Umbilical cord (tissue), 2 donors: ENCODE measurements around the gene SLC7A8. TPM values are rescaled to one million over a fixed set of nuclear protein-coding genes. Genes with fewer than 3 reads are reported as not detected.
"Not testable (repeated sequence)": the region's sequence is repeated elsewhere in the genome, so short reads cannot be mapped to it uniquely, and the experiment has no call there.

Experiments
- DNase-seq: peaks from one replicate; pipeline ENCODE4 v3.0.0-alpha.2; 2015; ENCODE audit warnings: low spot score
- total RNA-seq: library from RNA; depleted of rRNA; stranded (reverse); fragments of >200 nt; gene quantifications from one replicate; pipeline ENCODE4 v1.2.3, GENCODE V29; 2014; ENCODE audit warnings: low replicate concordance; ENCODE audit not compliant: insufficient read depth

Gene SLC7A8
- total RNA-seq, 1 donor from 2014 or later: 25.0 TPM

DNA sequence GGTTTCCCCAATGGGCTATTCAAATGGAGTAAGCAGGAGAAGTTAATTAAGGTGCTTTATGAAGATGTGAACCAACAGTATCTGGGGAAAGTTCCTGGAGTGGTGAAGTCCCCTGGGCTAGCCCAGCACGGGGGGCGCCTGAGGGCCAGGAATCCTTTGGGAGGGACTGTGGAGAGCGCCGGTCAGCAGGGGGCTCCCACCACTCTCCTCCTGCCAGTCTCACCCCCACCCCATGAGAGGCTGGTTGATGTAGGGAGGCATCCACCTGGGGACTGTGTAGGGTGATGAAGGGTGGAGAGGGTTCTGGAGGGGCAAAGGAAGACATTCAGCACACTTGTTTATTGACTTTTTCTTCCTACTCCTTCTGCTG, 68.8 kb downstream of the SLC7A8 start:
- no peak for DNase-seq

GRCh38 chr14:23114120-23114458, 69.4 kb downstream of the SLC7A8 start:
- DNase-seq: no peak

DNA sequence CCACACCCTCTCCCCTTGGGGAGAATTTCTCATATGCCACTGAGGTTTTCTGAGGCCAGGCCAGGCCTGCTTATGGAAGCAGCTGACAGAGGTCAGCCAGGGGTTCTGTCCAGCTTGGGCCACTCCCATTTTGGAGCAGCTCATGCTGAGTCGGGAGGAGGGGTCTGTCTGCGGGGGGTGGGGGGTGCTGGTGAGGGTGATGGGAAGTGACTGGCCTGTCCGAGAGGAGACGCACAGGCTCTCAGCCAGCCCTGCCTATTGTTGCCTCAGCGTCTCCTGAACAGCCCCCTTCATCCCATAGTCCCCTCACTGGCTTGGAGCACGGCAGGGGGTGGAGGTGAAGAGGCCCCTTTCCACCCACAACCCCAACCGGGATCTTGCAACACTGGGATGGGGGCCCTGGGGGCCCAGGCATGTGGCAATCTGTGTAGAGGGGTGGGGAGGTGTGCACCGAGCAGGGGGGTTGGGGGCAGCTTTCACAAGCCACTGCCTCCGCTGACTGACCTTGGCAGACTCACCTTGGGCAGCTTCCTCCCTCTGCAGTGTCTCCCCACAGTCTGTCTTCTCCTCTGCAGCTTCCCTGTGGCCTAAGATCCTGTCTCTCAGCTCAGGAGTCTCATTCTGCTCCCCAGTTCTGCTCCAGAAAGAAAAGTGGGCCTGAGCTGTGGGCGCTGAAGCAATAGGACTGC, 69.9 kb downstream of the SLC7A8 start:
- DNase-seq: peak; percentile 26

DNA sequence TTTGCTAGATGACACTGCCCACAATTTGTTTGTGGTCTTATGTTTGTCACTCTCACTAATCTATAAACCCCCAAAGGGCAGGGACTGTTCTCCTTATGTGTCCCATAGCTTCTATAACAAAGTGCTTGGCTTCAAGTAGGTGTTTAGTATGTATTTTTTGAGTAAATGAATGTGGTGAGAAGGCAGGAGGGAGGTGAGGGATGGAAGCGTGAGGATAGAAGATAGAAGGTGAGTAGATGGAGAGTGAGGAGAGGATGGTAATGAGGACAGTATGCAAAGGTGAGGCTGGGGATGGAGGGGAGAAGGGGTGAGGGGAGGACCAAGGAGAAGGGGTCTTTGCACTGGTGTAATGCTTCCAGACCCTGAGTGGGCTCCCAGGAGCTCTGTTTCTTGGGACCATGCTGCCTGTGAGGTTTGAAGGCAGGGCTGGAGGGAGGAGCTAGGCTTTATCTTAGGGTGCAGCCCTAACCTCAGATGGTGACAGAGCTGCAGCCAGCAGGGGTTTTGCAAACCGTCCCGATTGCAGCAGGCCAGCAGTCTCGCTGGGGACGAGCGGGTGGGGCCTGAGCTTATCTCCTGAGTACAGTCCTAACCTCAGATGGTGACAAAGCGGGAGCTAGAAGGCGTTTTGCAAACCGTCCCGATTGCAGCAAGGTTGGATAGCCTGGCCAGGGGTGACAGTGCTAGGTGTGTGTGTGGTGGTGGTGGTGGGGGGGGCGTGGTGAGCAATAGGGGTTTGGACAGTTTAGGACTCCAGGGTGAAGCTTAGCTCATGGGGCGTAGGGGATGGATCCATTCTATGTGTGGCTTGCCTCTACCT, 70.9 kb downstream of the SLC7A8 start:
- DNase-seq: no peak

DNA sequence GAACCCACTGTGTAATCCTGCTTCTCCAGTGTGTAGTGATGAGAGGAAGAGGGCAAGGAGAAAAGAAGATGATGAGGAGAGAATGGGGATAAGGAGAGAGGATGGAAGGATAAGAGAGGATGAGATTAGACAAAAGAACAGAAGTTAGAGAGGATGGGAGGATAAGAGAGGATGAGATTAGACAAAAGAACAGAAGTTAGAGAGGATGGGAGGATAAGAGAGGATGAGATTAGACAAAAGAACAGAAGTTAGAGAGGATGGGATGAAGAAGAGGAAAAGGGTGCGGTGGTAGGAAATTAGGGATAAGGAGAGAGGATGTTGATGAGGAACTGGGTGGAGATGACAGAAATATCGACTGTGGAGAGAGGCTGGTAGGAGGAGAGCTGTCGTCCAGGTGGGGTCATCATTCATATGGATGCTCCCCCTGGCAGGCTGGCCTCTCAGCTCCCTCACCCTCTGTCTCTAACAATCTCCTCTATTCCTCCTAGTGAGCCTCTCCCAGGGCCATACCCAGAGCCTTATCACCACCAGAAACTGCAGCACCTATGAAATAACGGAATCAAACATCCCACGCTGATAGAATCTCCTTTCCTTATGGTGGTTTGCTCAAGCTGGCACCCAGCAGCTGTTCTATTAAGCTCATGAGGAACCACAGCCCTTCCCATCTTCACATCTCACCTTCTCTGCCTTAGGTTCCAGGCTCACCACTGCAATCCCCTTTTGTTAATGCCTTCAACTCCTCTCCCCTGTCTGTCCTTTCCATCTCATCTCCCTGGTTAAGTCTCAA, 72.7 kb downstream of the SLC7A8 start:
- DNase-seq: no peak

DNA sequence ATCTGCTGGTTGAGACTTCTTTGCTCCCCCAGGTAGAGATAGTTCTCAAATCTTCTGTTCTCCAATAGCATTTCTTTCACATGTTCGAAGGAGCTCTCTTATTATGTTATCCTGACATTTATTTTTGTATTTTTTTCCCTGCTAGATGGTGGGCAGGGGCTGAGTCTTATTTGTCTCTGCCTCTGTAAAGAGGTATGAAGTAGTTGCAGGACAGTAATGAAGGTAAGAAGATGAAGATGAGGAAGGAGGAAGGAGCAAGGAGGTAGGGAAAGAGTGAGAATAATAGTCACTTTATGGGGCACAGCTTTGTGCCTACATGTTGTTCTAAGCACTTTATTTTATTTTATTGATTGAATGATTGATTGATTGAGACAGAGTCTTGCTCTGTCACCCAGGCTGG, 73.7 kb downstream of the SLC7A8 start:
- no peak for DNase-seq

DNA sequence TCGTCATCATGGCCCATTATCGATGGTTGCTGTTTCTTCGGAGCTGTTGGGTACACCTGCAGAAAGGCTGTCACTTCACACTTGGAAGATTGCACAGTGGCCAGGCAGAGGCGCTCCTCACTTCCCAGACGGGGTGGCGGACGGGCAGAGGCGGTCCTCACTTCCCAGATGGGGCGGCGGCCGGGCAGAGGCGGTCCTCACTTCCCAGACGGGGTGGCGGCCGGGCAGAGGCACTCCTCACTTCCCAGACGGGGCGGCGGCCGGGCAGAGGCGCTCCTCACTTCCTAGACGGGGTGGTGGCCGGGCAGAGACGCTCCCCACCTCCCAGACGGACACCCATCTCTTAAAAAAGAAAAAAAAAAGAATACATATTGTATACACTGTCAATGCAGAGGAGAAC, 75.3 kb downstream of the SLC7A8 start:
- not testable (repeated sequence) for DNase-seq

GRCh38 chr14:23107620-23108019, 75.8 kb downstream of the SLC7A8 start:
- DNase-seq: not testable (repeated sequence)

DNA sequence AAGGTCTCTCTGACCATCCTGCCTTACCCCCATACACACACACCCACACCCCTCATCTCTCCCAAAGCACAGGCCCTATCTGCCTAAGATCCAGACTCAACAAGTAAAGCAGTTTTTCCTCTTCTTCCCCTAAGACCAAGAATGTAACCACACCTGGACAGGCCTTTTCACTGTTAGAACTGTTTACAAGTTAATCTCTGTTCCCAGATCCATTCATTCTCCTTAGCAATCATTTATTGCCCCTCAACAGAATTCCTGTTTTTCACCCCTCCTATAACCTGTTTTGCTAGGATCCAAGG, 76.8 kb downstream of the SLC7A8 start:
- DNase-seq: no peak

GRCh38 chr14:23105348-23105824, 78.1 kb downstream of the SLC7A8 start:
- no peak for DNase-seq

GRCh38 chr14:23104591-23105347, 78.7 kb downstream of the SLC7A8 start, which contains the start of gene CIROP:
Gene CIROP, minus strand, starts transcription at chr14:23104989. Its CDS starts 69 bp downstream, at chr14:23104920.
- DNase-seq: no peak

DNA sequence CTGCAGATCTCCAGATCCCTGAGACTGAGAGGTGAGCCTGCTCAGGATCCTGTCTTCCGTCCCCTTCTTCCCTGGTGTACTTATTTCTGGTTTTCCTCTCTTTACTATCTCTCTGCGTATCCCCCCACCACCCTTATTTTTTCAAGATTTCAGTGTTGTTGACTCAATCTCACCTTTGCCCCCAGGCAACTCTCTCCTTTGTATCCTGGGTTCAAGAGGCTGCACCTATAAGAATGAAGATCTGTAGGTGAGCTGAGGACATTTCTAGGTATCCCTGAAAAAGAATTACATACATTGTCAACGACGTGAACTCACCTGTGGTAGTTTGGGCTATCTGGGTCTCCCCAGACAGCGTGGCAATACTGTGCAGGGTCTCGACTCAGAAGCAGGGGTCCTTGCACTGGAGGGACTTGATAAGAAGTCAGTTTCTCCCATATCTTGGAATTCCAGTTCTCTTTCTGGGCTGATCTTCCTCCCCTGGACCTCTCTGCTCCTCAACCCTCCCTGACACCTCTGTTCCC, 79.3 kb downstream of the SLC7A8 start:
- no peak for DNase-seq

- DNase-seq: no peak
Observed at GRCh38 chr14:23103581-23103980, 79.9 kb downstream of the SLC7A8 start.

- no peak for DNase-seq
Observed at GRCh38 chr14:23102801-23103200, 80.7 kb downstream of the SLC7A8 start.

DNA sequence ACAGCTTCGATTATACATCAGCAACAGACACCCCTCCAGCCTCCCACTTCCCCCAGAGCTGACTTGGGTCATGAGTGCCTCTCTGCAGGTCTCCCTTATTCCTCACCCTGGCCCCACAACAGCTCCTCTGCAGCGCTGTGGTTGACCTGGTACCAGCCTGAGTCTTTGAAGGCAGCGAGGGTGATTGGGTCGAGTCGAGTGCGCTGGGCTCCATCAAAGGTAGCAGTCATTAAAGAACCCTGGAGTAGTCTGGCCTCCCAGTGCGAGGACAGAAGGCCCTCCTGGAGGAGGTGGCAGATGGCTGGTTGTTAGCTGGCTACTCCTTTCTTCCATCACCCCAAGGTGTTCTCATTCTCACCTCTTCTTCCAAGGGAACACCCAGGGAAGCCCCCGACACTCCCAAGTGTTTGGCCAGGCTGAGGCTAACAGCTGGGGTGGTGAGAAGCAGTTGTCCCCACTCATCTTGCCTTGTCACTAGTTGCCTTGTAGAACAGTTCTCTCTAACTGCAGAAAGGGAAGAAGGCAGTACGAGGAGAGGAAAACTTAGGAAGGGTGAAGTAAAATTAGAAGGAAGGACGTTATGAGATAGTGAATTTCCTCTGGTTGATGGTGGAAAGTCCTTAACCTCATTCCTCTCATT, 81.4 kb downstream of the SLC7A8 start:
- no peak for DNase-seq

DNA sequence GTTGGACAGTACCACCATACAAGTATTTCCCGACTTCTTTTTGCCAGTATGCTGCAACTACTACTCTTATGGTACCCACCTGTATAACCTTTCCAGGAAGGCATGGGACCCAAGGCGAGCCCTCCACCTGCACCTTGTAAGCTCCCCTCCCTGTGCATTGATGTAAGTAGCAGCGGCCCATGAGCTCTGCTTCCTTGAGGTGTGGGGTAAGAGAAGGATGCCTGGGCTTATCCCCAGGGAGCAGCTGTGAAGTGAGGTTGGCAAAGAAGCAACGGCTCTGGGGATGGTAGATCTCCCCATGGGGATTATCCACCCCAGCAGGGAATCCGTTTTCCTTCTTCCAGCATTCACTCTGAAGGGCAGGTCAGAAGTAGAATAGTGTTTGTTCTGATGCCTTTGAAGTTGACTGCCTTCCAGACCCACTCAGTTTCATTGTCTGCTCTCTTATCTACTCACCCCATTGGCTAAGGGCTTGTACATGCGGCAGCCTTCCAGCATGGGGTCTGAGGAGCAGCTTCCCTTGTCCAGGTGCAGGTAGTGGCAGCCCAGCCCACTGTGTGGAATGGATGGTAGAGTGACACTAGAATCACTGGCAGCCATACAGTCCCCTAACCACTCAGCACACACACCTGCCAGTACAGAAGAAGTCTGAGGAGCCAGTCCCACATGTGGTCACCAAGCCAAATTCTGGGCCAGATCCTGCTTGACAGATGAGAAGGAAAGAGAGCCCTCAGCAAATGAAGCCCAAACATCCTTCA, 82.1 kb downstream of the SLC7A8 start:
- DNase-seq: no peak

GRCh38 chr14:23099212-23099861, 84.1 kb downstream of the SLC7A8 start:
- DNase-seq: no peak

DNA sequence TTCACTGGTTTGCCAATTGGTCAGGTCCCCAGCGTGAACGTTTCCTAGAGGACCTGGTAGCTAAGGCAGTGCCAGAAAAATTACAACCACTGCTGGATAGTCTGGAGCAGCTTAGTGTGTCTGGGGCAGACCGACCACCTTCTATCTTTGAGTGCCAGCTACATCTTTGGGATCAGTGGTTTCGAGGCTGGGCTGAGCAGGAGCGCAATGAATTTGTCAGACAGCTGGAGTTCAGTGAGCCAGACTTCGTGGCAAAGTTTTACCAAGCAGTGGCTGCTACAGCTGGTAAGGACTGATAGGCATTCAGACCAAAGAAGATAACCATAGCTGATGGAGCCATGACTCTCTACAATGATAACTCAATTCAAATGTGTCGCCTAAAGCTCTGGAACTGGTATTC, 85.7 kb downstream of the SLC7A8 start:
- no peak for DNase-seq

DNA sequence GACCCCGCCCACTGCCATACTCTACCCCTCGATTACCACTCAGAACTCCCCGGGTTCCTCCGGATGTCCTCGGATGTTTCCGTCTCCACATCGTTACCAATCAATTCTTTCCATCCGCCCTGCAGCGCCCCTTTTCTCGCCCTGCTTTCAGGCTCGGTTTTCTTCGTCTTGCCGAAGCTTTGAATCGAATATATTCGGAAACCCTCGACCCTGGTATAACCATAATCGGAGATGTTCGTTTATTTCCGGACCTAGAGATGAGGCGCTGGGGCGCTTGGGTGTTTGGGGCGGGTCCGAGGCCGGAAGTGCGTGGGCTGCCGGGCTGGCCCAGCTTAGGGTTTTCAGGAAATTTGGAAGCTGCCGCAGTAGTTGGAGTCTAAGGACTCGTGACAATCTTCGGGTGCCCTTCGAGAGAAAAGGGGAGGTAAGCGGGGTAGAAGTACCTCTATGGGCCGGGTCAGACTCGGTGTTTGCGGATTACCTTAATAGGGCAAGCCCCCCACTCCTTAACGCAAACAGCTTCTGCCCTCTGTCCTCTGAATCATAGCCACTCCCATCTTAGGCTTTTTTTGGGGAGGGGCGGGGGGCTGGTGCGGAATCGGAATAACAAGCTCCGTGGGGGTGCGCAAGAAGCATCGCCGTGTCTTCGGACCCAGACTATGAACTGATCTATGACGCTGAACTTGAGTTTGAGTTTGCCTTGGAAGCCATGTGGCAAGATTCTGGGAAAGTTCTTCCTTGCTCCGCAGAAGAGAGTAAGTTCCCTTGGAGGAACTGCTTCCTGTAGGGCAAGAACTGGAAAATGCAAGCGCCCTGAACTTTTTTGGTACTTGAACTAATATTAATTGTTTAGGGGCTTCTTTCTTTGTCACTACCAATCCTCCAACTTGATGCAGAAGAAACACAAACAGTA, 88.0 kb downstream of the SLC7A8 start, which contains the start of gene C14orf119:
Gene C14orf119 (plus strand): TSS at position 310 of the 913 bp plus-strand sequence. CDS start 2,154 bp downstream, outside the sequence.
- peak; percentile 100 for DNase-seq
